ENCODE measurements around the gene PLEKHO2. TPM values are rescaled to one million over a fixed set of nuclear protein-coding genes. Genes with fewer than 3 reads are reported as not detected.

PLEKHO2 gene
- polyA plus RNA-seq, 1 of the 3 experiments (the other 2 are of a cell fraction), result 7.8 TPM

DNA sequence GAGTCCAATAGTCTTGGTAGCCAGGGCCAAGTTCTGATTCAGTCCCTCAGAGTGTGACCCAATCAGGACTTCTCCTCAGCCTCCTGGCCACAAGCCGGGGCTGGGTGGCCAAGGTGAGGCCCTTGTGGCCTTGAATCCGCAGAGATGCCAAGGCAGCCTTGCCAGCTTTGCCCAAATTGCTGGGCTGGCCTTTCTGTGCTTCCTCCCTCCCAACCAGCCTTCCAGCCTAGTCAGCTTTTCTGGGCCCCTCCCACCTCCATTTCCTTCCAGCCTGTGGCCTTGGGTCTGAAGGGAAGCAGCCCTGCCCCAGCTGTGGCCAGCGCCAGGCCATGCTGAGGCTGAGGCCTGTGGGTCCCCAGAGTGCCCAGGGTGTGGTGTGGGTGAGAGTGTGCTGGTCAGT lies 35.7 kb downstream of the PLEKHO2 start (continued):
- TF ChIP-seq FOXM1 (IDR thresholded peaks at IDR 0.05; ENCODE audit: low read depth), result no peak
- no peak for TF ChIP-seq ELF1 (IDR thresholded peaks at IDR 0.05)
- no peak for TF ChIP-seq NRF1 (IDR thresholded peaks at IDR 0.05; ENCODE audit: low read depth, low read length)
- TF ChIP-seq, protein P1, sequence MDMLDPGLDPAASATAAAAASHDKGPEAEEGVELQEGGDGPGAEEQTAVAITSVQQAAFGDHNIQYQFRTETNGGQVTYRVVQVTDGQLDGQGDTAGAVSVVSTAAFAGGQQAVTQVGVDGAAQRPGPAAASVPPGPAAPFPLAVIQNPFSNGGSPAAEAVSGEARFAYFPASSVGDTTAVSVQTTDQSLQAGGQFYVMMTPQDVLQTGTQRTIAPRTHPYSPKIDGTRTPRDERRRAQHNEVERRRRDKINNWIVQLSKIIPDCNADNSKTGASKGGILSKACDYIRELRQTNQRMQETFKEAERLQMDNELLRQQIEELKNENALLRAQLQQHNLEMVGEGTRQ (IDR thresholded peaks at IDR 0.05; ENCODE audit: borderline replicate concordance, low read depth, low read length), result no peak
- TF ChIP-seq MXI1 (IDR thresholded peaks at IDR 0.05; ENCODE audit: low read depth, low read length), result no peak

GRCh38 chr15:64878705-64879104 lies 37.0 kb downstream of the PLEKHO2 start:
- H3K4me3 ChIP-seq (ENCODE audit: low read depth in 2 of 2, low read length in 1 of 2), result no peak overlapping the region
- H3K9me2 ChIP-seq, result no peaks in the 10 kb centered on the region
- peaks cover 7% of the 10 kb centered on the region for H3F3A ChIP-seq (replicated peaks; ENCODE audit: insufficient read depth)
- POLR2A ChIA-PET, result no interaction called here
- TF ChIP-seq JUND (IDR thresholded peaks at IDR 0.05), result no peak
- TF ChIP-seq RAD21 (IDR thresholded peaks at IDR 0.05; ENCODE audit: low read length), result no peak
- TF ChIP-seq MEF2A (IDR thresholded peaks at IDR 0.05; ENCODE audit: borderline replicate concordance, low read depth), result no peak
- TF ChIP-seq SIN3A (IDR thresholded peaks at IDR 0.05; ENCODE audit: borderline replicate concordance, low read depth, low read length), result no peak
- TF ChIP-seq ZBTB33 (IDR thresholded peaks at IDR 0.05; ENCODE audit: borderline replicate concordance, low read depth), result no peak
- TF ChIP-seq MXI1 (IDR thresholded peaks at IDR 0.05; ENCODE audit: low read depth, low read length), result no peak
- no peak for TF ChIP-seq FOXM1 (IDR thresholded peaks at IDR 0.05; ENCODE audit: low read depth)
- TF ChIP-seq NRF1 (IDR thresholded peaks at IDR 0.05; ENCODE audit: low read depth, low read length), result no peak
- TF ChIP-seq, protein P2, sequence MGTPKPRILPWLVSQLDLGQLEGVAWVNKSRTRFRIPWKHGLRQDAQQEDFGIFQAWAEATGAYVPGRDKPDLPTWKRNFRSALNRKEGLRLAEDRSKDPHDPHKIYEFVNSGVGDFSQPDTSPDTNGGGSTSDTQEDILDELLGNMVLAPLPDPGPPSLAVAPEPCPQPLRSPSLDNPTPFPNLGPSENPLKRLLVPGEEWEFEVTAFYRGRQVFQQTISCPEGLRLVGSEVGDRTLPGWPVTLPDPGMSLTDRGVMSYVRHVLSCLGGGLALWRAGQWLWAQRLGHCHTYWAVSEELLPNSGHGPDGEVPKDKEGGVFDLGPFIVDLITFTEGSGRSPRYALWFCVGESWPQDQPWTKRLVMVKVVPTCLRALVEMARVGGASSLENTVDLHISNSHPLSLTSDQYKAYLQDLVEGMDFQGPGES (IDR thresholded peaks at IDR 0.05; ENCODE audit: low read depth, low read length), result no peak
- TF ChIP-seq NFIC (IDR thresholded peaks at IDR 0.05; ENCODE audit: borderline replicate concordance), result no peak
- no peak for TF ChIP-seq GATA2 (CRISPR knock-in tag; IDR thresholded peaks at IDR 0.05)
- TF ChIP-seq TCF12 (IDR thresholded peaks at IDR 0.05), result no peak
- TF ChIP-seq, protein P1 (IDR thresholded peaks at IDR 0.05; ENCODE audit: borderline replicate concordance, low read depth, low read length), result no peak
- 77% methylated on average over 8 of the region's 8 CpGs for WGBS (ENCODE audit: low lambda C conversion rate)
- no peak overlapping the region for H3K4me2 ChIP-seq
- no peaks in the 10 kb centered on the region for H4K20me1 ChIP-seq (ENCODE audit: insufficient read depth)
- CTCF ChIA-PET, result interaction anchor here (1.1 kb wide), 1 partner anchor 72 kb away, joined by 3 read pairs; no protein-coding TSS in a partner anchor
- H3K36me3 ChIP-seq (replicated peaks in 1 of 2; ENCODE audit: control insufficient read depth in 1 of 2, insufficient read depth in 2 of 2, low read length in 1 of 2), result no peaks in the 10 kb centered on the region
- no peaks in the 10 kb centered on the region for H3K27me3 ChIP-seq (ENCODE audit: insufficient read depth)
- H2AFZ ChIP-seq (ENCODE audit: low read depth), result no peak overlapping the region
- H3K4me1 ChIP-seq (ENCODE audit: control insufficient read depth in 1 of 2, insufficient read depth in 2 of 2, low read depth in 1 of 2, low read length in 1 of 2), result peaks cover 2 to 14% of the 10 kb centered on the region in 2 experiments; a peak in 3 of 4 replicates
- DNase-seq, result no peak
- no peak overlapping the region for H3K27ac ChIP-seq (ENCODE audit: low read depth in 2 of 2, low read length in 1 of 2)
- H3K9ac ChIP-seq, result no peak overlapping the region
- H3K79me2 ChIP-seq (ENCODE audit: insufficient read depth), result no peaks in the 10 kb centered on the region
- no peaks in the 10 kb centered on the region for H3K9me3 ChIP-seq
